Measurements from ENCODE around the gene PLK3.
"Not testable (repeated sequence)": the region's sequence is repeated elsewhere in the genome, so short reads cannot be mapped to it uniquely, and the experiment has no call there.

Gene PLK3

DNA sequence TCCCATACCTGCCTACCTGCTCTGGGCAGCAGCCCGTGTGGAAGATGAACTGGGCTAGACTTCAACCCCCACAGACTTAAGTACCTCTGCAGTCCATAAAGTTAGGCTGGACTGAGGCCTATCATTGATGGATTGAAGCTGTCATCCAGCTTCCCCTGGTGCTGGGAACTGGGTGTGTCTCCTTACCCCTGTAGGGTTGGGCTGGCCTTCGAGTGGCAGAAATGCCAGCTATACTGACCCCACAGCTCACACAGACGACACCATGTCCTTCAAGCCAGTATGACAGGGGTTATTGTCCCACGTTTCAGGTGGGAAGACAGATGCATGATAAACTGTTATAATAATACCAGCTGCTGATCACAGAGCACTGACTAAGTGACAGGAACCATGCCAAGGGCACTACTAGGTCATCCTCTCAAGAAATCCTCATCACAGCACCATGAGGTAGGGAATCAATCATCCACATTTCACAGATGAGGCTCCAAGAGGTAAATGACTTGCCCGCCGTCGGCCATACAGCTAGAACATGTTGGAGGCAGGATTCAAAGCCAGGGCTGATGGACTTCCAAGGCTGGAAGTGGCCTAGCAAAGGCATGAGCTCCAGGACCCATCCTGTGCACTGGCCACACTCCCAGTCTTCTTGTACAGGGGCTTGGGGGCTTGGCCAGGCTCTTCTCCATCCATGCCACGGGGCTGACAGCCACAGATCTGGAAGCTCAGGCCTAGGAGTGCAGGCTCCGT, 11.9 kb upstream of the PLK3 start, which contains the start of gene BEST4:
TSS of gene BEST4 (minus strand) at position 51 of the 741 bp plus-strand sequence. CDS start 465 bp downstream, outside the sequence.
- no peak for DNase-seq

DNA sequence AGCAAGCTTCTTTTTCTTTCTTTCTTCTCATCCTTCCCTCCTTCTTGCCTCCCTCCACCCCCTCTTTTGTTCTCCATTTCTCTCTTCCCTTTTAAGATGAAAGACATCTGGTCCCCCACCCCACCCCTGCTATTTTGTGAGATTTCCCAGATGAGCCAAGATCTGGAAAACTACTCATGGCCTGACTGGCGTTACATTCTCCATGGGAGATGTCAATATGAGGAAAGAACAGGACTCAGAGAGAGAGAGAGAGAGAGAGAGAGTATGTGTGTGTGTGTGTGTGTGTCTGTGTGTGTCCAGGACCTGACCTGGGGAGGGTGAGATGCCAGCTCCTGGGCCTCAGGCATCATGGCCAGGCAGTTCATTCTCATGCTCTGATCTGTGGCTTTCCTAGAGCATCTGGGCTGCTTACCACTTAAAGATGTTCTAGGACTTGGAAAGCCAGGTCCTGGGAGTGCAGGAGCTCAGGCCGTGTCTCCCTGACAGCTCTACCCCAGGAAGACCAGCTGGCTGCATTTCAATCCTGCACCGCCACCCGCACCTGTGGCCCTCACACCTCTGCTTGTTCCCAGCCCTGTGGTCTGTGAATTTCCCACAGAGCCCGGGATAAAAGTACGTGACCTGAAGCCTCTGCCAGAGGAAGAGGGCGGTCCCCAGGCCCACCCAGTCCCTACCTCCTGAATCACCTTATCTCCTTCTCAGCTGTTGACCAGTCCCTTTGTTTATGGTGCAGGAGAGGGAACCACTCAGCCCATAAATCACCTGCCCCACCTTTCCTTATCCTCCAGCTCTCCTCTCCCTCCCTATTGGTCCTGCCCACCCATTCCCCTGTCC, 9.0 kb upstream of the PLK3 start:
- DNase-seq = no peak

DNA sequence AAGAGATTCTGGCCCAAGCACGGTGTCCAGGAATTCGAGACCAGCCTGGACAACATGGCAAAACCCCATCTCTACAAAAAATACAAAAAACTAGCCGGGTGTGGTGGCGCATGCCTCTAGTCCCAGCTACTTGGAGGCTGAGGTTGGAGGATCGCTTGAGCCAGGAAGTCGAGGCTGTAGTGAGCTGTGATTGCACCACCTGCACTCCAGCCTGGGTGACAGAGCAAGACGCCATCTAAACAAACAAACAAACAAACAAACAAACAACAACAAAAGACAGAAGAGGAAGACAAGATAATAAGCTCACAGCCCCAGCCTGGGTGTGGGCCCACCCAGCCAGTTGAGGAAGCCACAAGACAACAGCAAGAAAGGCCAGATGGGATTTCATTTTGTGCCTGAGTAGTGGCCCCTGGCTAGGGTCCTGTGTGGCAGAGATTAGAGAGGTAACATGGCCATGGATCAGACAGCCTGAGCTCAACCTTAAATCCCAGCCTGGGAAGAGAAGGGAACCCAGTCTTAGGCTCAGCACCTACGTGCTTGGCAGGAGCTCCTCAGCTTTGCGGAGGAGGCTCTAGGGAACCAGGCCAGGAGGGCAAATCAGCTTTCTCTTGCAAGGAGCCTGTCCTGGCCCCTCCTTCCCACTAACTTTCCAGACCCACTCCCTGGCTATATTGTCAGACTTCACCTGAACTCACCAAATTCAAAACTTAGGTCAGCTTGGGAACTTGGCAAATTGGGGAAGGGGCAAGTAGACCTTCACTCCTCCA, 7.3 kb upstream of the PLK3 start:
- no peak for DNase-seq

DNA sequence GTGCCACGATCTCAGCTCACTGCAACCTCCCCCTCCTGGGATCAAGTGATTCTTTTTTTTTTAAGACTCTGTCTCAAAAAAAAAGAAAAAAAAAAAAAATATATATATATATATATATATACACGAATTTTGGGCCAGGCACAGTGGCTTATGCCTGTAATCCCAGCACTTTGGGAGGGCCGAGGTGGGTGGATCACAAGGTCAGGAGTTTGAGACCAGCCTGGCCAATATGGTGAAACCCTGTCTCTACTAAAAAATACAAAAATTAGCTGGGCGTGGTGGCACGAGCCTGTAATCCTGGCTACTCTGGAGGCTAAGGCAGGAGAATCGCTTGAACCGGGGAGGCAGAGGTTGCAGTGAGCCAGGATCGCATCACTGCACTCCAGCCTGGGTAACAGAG, 2.3 kb upstream of the PLK3 start:
- not testable (repeated sequence) for DNase-seq

DNA sequence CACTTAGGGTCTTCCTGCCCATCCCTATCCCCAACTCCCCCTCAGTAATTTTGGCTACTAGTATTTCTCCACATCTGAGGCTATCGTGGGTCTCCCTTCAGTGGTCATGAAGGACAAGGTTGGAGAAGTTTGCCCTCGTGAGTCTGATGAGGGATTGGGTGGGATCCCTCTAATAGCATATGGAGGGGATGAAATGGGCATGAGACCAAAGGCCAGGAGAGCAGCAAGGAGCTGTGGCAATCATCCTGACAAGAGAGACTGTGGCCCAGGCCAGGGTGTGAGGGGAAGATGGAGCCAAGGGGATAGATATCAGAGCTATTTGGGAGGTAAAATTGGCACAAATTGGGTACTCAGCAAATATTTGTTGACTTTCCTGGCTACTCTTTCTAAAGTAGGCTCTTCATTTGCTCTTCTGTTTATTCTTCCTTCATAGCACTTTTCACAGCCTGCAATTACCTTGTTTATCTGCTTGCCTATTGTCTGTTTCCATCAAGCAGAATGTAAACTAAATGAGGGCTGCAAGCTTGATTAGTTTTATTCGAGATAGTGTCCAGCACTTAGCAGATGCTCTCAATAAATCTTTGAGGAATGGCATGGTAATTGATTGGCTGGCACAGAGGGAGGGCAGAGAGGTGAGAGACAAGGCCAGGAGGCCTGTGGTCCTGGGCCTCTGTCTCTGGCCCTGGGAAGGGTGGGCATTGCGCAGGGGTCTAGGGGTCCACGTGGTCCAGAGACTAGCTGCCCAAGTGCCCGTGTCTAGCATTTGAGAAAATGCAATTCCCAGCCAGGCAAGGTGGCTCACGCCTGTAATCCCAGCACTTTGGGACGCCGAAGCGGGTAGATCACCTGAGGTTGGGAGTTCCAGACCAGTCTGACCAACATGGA, 1.5 kb upstream of the PLK3 start:
- DNase-seq = no peak

DNA sequence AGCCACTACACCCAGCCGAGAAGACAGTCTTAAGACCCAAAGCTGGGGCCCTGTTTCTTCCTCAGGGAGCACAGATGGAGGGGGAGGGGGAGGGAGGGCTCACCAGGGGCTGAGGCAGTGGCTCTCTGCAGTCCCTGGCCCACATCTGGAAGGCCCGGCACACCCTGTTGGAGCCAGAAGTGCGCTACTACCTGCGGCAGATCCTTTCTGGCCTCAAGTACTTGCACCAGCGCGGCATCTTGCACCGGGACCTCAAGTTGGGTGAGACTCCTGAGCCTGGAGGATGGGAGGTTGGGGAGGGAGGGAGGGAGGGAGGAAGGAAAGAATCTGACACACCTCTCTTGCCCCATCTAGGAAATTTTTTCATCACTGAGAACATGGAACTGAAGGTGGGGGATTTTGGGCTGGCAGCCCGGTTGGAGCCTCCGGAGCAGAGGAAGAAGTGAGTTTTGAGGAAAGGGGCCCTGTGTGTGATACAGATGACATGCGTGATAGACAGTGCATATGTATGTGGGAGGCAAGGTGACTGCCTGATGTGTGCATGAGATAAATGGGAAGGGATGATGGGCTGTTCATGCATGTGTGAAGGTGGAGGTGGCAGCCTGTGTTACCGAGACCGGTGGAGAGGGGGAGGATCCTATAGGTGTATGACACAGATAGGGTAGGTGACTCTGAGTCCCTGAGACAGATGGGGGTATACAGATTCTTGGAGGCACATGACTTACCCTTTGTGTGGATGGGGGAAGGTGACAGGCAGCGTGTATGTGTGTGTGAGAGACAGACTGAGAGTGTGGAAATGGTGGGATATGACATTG, 1.5 kb downstream of the PLK3 start:
- DNase-seq = peak in 1 of 2 experiments; percentile 73

DNA sequence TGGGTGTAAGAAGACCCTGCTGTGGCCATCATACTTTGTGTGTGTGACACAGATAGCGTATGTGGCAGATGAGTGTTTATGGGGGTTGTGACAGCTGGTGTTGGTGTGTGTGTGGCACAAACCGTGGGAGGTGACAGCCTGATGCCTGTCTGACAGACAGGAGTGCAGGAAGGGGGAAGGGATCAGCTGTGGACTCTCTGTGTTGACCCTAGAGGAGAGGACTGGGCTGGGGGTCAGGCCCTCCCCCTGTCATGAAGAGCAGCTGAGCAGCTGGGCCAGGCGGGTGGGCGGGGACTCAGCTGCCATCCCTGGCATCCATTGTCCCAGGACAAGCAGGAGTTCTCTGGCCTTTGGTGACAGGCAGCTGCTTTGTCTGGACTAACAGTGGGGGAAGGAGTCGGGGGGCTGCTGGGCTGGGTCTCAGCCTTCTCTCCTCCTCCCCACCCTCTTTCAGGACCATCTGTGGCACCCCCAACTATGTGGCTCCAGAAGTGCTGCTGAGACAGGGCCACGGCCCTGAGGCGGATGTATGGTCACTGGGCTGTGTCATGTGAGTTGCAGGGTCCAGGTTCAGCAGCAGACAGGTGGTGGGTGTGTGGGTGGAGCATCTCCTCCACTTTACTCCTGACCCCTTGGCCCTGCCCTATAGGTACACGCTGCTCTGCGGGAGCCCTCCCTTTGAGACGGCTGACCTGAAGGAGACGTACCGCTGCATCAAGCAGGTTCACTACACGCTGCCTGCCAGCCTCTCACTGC, 2.3 kb downstream of the PLK3 start:
- no peak for DNase-seq

DNA sequence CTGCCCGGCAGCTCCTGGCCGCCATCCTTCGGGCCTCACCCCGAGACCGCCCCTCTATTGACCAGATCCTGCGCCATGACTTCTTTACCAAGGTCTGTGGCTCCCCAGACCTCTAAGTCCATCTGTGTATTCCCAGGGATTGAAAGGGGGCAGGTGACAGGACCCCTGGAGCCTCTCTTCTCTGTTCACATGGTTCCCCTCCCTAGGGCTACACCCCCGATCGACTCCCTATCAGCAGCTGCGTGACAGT, 2.8 kb downstream of the PLK3 start:
- DNase-seq = no peak

DNA sequence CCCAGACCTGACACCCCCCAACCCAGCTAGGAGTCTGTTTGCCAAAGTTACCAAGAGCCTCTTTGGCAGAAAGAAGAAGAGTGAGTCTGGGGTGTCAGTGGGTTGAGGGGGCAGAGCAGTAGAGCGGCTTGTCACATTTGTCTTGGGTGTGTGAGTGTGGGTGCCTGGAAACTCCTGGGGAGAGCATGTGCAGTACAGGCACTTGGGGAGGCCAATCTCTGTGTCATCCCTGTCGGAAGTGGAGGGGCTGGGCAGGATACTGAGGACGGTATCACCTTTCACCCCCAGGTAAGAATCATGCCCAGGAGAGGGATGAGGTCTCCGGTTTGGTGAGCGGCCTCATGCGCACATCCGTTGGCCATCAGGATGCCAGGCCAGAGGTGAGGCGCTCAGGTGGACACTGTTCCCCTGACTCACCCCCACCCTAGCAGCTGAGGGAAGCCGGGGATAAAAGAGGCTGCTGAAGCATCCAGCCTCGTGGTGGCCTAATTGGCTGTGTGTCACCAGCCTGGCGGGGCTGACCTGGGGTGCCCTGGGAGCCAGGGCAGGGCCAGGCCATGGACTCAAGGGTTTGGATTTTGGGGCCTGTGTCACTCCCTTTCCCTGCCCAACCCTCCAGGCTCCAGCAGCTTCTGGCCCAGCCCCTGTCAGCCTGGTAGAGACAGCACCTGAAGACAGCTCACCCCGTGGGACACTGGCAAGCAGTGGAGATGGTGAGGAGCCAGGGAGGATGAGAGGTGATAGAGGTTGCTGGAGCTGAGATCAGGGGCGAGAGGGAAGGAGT, 3.3 kb downstream of the PLK3 start:
- DNase-seq = no peak

DNA sequence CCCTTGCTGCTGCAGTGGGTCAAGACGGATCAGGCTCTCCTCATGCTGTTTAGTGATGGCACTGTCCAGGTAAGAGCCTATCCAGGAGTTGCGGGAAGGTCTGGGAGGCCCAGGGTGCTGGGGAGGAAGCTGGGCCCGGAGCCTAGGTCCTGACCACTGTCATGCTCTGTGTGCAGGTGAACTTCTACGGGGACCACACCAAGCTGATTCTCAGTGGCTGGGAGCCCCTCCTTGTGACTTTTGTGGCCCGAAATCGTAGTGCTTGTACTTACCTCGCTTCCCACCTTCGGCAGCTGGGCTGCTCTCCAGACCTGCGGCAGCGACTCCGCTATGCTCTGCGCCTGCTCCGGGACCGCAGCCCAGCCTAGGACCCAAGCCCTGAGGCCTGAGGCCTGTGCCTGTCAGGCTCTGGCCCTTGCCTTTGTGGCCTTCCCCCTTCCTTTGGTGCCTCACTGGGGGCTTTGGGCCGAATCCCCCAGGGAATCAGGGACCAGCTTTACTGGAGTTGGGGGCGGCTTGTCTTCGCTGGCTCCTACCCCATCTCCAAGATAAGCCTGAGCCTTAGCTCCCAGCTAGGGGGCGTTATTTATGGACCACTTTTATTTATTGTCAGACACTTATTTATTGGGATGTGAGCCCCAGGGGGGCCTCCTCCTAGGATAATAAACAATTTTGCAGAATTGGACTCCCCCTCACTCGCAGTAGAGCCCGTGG, 5.3 kb downstream of the PLK3 start:
- no peak for DNase-seq

DNA sequence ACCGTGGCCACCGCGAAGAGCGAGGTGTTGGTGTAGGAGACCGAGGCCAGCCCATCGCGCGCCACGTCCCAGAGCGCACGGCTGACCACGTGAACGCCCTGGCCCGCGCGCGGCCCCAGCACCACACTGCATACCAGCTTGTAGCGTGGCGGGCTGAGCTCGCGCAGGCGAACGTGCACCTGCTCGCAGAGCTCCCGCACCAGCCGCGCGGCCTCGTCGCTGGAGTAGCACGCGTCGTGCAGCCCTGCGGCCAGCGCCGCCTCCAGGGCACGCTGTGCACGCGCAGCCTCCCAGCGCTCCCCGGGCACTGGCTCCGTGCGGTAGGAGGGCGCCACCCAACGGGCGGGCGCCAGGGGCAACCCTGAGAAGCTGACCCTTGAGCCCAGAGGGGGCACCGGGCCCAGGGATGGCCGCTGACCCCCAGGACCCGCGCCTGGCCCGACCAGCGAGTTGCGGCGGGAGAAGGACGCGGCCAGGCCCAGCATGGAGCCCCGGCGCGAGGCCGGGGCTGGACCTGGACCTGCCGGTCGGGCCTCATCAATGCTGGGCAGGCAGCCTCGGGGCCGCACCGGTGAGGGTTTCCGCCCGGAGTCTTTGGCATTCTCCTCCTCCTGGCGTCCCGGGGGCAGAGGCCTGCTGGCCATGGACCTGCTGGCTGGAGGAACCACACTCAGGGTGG, 6.0 kb downstream of the PLK3 start:
- no peak for DNase-seq

DNA sequence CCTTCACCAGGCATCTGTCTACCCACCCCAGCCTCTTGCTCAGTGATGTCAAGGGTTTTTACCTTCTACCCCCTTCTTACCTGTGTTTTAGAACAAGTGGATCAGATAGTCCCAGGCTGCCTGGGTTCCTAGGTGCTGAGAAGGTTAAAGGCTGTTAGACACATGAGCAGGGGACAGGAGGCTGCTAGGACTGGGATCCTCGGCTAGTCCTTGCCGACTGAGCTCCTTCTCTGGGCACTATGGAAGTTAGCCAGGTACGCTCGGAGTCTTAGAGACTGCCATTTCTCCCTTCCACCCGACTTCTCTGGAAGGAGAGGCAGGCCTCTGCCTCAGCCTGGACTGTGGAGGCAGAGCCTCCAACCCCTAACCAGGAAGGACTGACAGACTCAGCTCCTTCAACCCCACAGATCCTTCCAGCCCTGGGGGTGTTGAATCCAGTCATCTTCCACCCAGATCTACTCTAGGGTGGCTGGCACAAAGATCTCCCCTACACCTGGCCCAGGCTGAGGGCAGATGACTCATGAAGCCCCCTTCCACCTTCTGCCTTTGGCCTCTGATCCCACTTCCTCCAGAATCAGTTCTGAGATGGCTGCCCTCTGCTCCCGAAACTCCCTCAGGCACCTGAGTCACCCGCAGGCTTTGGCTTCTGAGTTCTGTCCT, 6.7 kb downstream of the PLK3 start, which contains the start of gene DYNLT4:
TSS of gene DYNLT4 (minus strand) at position 648 of the 660 bp plus-strand sequence. CDS start 683 bp downstream, outside the sequence.
- no peak for DNase-seq

DNA sequence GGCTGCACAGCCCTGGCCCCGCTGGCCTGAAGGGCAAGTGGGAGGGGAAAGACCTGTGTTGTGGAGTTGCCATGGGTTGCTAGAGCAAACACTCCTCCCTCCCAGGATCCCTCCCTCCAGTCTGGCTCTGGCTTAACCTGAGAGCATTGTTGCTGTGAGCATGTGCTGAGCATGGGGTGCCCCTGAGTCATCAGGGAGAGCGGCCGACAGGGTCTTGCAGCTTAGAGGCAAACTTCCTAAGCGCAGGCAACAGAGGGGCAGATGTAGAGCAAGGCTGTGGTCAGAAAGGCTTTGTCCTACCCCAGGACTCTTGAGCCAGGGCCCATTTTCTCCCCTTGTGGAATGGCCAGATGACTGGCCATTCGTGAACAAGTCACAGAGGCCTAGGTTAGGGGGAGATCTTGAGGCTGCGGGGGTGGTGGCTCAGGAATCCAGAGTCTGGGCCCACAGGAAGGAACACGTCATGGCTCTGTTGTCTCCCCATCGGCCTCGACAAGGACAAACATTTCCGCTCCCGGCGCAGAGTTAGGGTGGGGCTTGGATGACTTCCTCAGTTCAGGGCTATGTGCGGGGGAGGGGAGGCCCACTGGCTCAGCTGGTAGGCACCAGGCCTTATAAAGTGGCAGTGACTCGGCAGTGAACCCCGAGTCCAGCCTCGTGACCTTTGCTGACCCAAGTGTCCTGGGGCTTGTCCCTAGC, 7.3 kb downstream of the PLK3 start:
- DNase-seq = peak; percentile 79 to 89

DNA sequence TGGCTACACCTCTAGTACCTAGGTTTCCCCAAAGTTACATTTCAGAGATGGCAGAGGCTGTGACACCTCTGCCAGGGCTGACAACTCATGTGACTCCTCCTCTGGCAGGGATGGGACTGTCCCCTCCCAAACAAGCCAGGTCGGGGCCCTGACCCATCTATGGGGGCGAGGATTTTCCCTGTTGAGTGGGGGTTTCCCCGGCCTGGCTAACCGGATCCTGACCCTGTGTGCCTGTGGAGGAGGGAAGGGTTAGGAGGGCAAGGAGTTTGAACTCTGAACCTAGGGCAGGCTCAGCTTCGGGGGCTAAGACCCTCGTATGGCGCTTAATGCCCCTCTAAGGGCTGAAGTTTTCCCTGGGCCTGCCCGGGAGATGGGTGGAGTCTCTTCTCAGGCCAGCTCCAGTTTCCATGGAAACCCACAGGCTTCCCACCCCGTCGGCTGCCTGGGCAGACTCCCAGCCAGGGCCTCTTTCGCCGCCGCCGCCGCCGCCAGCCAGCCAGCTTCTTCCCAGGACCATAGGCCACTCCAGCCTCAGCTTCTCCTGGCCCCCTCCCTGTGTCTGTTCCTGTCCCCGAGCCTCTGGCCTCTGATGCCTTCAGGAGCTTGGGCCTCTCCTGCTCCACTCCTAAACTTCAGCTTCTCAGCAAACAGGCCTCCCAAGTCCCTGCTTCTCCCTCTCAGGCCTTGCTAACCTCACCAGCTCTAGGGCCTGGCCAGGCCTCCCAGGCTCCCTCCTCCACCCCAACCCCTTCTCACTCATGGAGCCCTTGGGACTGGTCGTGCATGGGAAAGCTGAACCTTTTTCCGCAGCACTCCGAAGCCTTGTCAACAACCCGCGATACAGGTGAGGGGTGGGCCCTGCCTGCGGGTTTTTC, 8.1 kb downstream of the PLK3 start, which contains the start of gene BTBD19:
TSS of gene BTBD19 (plus strand) at position 461 of the 875 bp plus-strand sequence. CDS start at position 759, 298 bp downstream.
- DNase-seq = peak; percentile 73 to 87

DNA sequence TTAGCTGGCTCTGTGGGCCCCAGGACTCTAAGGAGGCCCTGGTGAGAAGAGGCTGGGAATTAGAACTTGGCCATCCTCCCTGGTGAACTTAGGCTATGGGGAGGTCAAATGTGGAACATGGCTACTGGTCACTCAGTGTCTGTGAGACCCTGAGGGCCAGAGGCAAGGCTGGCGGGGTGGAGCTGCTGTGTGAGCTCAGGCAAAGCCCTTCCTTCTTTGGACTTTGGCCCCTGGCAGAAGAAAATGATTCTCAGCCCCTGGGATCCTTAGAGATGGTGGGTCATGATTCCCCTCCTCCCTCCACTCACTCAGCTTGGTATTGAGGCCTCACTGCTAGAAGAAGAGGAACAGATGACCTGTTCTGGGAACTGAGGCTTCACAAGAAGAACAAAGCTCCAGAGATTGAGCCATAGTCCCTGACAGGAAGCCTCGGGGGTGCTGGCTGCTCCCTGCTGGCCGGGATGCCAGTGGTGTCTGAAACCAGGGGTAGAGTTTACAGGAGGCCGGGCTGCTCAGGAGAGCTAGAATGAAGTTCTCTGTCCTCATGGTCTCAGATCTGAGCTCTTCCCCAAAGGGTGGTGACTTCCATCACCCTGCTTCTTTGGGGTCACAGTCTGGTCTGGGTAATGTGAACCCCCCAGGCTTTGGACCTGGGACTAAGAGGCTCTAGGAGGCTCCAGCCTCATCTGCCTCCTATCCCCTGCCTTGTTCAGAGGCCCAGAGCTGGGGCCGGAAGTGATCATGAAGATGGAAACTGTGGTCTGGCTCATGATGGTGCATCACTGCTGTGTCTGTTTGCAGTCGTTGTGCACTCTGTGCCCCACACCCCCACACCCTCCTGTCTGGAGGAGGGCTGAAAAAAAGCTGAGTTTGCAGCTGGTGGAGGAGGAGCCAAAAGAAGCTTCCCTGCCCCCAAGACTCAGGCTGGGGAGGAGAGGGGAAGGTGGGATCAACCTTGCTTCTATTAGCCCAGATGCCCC, 9.1 kb downstream of the PLK3 start:
- peak; percentile 76 to 93 for DNase-seq
